Neuronal stem cell (in vitro differentiated cells): Measurements from ENCODE around the gene CACNB1.

ENCODE experiments used
- DNase-seq: peaks from one replicate; pipeline ENCODE4 v3.0.0-alpha.2; 2013; ENCODE audit warnings: low spot score
- H2AFZ ChIP-seq: one replicate; pipeline ENCODE4 v1.6.1; 2013; ENCODE audit warnings: mild to moderate bottlenecking, low read length, inconsistent platforms
- H2AK5ac ChIP-seq: 2 replicates; pipeline ENCODE4 v1.6.1; 2013; ENCODE audit warnings: low read depth, mild to moderate bottlenecking, inconsistent platforms, low read length, moderate library complexity, mixed read lengths
- H2BK120ac ChIP-seq: 2 replicates; pipeline ENCODE4 v1.6.1; 2013; ENCODE audit warnings: low read depth, mild to moderate bottlenecking, inconsistent platforms, low read length, moderate library complexity, mixed read lengths
- H2BK12ac ChIP-seq: one replicate; pipeline ENCODE4 v1.6.1; 2013; ENCODE audit warnings: low read length, inconsistent platforms
- H2BK15ac ChIP-seq: 2 replicates; pipeline ENCODE4 v1.6.1; 2013; ENCODE audit warnings: mild to moderate bottlenecking, low read length, inconsistent platforms, mixed read lengths
- H2BK5ac ChIP-seq: one replicate; pipeline ENCODE4 v1.6.1; 2013; ENCODE audit warnings: inconsistent platforms, mild to moderate bottlenecking, low read length, moderate library complexity
- H3K14ac ChIP-seq: one replicate; pipeline ENCODE4 v1.6.1; 2013; ENCODE audit warnings: low read length, inconsistent platforms
- H3K18ac ChIP-seq: 2 replicates; pipeline ENCODE4 v1.6.1; 2013; ENCODE audit warnings: low read length, inconsistent platforms
- H3K23ac ChIP-seq: 2 replicates; pipeline ENCODE4 v1.6.1; 2013; ENCODE audit warnings: low read depth, mild to moderate bottlenecking, mixed read lengths, low read length, inconsistent platforms; ENCODE audit not compliant: poor library complexity
- H3K27ac ChIP-seq: replicated peaks from 3 replicates; pipeline ENCODE4 v1.5.1; 2013; ENCODE audit warnings: low read length, inconsistent platforms
- H3K27me3 ChIP-seq, 3 experiments: 2 replicates each; pipeline ENCODE4 v1.6.1; 2013; ENCODE audit warnings: low read length in 3 of 3, mild to moderate bottlenecking in 2 of 3, inconsistent platforms in 1 of 3, low read depth in 1 of 3, mixed read lengths in 1 of 3, moderate library complexity in 1 of 3; ENCODE audit not compliant: control insufficient read depth in 3 of 3, insufficient read depth in 3 of 3
- H3K36me3 ChIP-seq, 2 donors: replicated peaks in 1 of 2; 2 replicates each; pipeline ENCODE4 v1.6.1; 2013; ENCODE audit warnings: low read length in 2 of 2; ENCODE audit not compliant: control insufficient read depth in 2 of 2, insufficient read depth in 2 of 2
- H3K4ac ChIP-seq: 2 replicates; pipeline ENCODE4 v1.6.1; 2013; ENCODE audit warnings: inconsistent platforms, mild to moderate bottlenecking, low read length, moderate library complexity
- H3K4me1 ChIP-seq, 2 donors: 1 replicate in 1 of 2; 2 replicates in 1 of 2; pipeline ENCODE4 v1.6.1; 2013; ENCODE audit warnings: low read length in 2 of 2, low read depth in 1 of 2; ENCODE audit not compliant: control insufficient read depth in 2 of 2, insufficient read depth in 1 of 2
- H3K4me2 ChIP-seq: one replicate; pipeline ENCODE4 v1.6.1; 2013; ENCODE audit warnings: mild to moderate bottlenecking, low read length, inconsistent platforms; ENCODE audit not compliant: insufficient read depth, poor library complexity, severe bottlenecking
- H3K4me3 ChIP-seq, 2 donors: 2 replicates each; pipeline ENCODE4 v1.5.1; 2013; ENCODE audit warnings: low read length in 2 of 2, mild to moderate bottlenecking in 2 of 2, inconsistent platforms in 1 of 2, moderate library complexity in 1 of 2
- H3K79me1 ChIP-seq: one replicate; pipeline ENCODE4 v1.6.1; 2013; ENCODE audit warnings: low read depth, mild to moderate bottlenecking, inconsistent platforms, low read length, moderate library complexity
- H3K9ac ChIP-seq: one replicate; pipeline ENCODE4 v1.6.1; 2013; ENCODE audit warnings: mild to moderate bottlenecking, low read depth, low read length, inconsistent platforms; ENCODE audit not compliant: poor library complexity
- H3K9me3 ChIP-seq, 2 donors: replicated peaks in 1 of 2; 2 replicates each; pipeline versions ENCODE3 to v1.6.1; 2013; ENCODE audit warnings: low read length in 2 of 2, mild to moderate bottlenecking in 2 of 2, inconsistent platforms in 1 of 2, low read depth in 1 of 2, mixed read lengths in 1 of 2, moderate library complexity in 1 of 2; ENCODE audit not compliant: control insufficient read depth in 2 of 2, insufficient read depth in 1 of 2
- H4K8ac ChIP-seq: one replicate; pipeline ENCODE4 v1.6.1; 2013; ENCODE audit warnings: low read depth, mild to moderate bottlenecking, inconsistent platforms, low read length, moderate library complexity
- H4K91ac ChIP-seq: one replicate; pipeline ENCODE4 v1.6.1; 2013; ENCODE audit warnings: low read length, low read depth, mild to moderate bottlenecking, inconsistent platforms; ENCODE audit not compliant: poor library complexity
- WGBS, 2 donors: extraction: QIAGEN DNeasy Blood & Tissue Kit; methylation state at CpG; one replicate each; pipeline ENCODE4 v1.1.7; 2013; ENCODE audit warnings: missing lambda C conversion rate in 2 of 2, mixed read lengths in 1 of 2; ENCODE audit not compliant: insufficient read length in 2 of 2, insufficient replicate concordance in 1 of 2; ENCODE audit errors: extremely low coverage in 2 of 2; 5-methylcytosine and 5-hydroxymethylcytosine counted together

The CACNB1 gene

GRCh38 chr17:39125143-39125875, 72.2 kb downstream of the CACNB1 start:
- Histone ChIP-seq H3K4me3 (no peak overlapping the region), H3K14ac (no peak overlapping the region), H2BK5ac (no peak overlapping the region), H3K27me3 (peaks cover 0 to 15% (median 0%) of the 10 kb centered on the region in 3 experiments), H3K9me3 (peaks cover 0 to 2% of the 10 kb centered on the region in 2 donors), H4K91ac (no peak overlapping the region), H3K18ac (no peak overlapping the region), H3K27ac (no peak overlapping the region), H4K8ac (no peak overlapping the region), H3K36me3 (no peaks in the 10 kb centered on the region), H2BK120ac (no peak overlapping the region), H2AK5ac (no peak overlapping the region), H2BK12ac (no peak overlapping the region), H2BK15ac (no peak overlapping the region), H3K79me1 (no peaks in the 10 kb centered on the region), H2AFZ (no peak overlapping the region), H3K23ac (no peak overlapping the region), H3K4me1 (peaks cover 0 to 1% of the 10 kb centered on the region in 2 donors), H3K4ac (no peak overlapping the region), H3K9ac (no peak overlapping the region), H3K4me2 (no peak overlapping the region)
- WGBS, 2 donors = no CpG with 5 or more reads among the region's 2 CpGs
- no peak for DNase-seq

- Histone ChIP-seq H2BK12ac (no peak overlapping the region), H3K27ac (no peak overlapping the region), H3K9ac (no peak overlapping the region), H3K4me1 (peaks cover 0 to 1% of the 10 kb centered on the region in 2 donors), H3K4me3 (peak overlapping the region in 1 of 2 donors; percentile 60), H2BK120ac (no peak overlapping the region), H3K79me1 (no peaks in the 10 kb centered on the region), H3K27me3 (peaks cover 0 to 15% (median 0%) of the 10 kb centered on the region in 3 experiments), H2BK15ac (no peak overlapping the region), H4K8ac (no peak overlapping the region), H3K9me3 (peaks cover 0 to 2% of the 10 kb centered on the region in 2 donors), H2AFZ (no peak overlapping the region), H3K23ac (no peak overlapping the region), H2BK5ac (no peak overlapping the region), H3K14ac (peak overlapping the region; percentile 58), H3K4ac (no peak overlapping the region), H2AK5ac (peak overlapping the region; percentile 52), H3K18ac (no peak overlapping the region), H3K36me3 (no peaks in the 10 kb centered on the region), H3K4me2 (no peak overlapping the region), H4K91ac (no peak overlapping the region)
- no peak for DNase-seq
- no CpG with 5 or more reads among the region's 9 CpGs for WGBS, 2 donors
Measured at GRCh38 chr17:39123627-39124026, 73.8 kb downstream of the CACNB1 start.
